ENCODE data around the gene ARL2BP. TPM values are rescaled to one million over a fixed set of nuclear protein-coding genes. Genes with fewer than 3 reads are reported as not detected.

Gene ARL2BP
- total and polyA plus RNA-seq, 2 donors (not counting 1 experiment from before 2014, with no cell fraction given) = 32.5 to 38.8 TPM

GRCh38 chr16:57229079-57229478 is 16.0 kb upstream of the ARL2BP start:
- H3K27me3 Mint-ChIP-seq = no peaks in the 10 kb centered on the region
- no CpG with 5 or more reads among the region's 1 CpG for WGBS (ENCODE audit: insufficient coverage)
- intact Hi-C loops (cut with micrococcal nuclease) = no loop called here
- ATAC-seq (ENCODE audit: low read depth) (no peak), DNase-seq (no peak)
- ChIA-PET CTCF (no interaction called here), POLR2A (no interaction called here)
- Histone ChIP-seq H3K4me2 (replicated peaks; ENCODE audit: low read depth, low read length, poor library complexity, severe bottlenecking) (no peak overlapping the region), H4K20me1 (ENCODE audit: control insufficient read depth, insufficient read depth, low read length, poor library complexity, severe bottlenecking) (no peaks in the 10 kb centered on the region), H3K4me1 (ENCODE audit: control insufficient read depth in 2 of 2, insufficient read depth in 2 of 2, low read length in 2 of 2) (no peaks in the 10 kb centered on the region), H3K9me3 (ENCODE audit: control extremely low read depth in 1 of 3, control insufficient read depth in 2 of 3, insufficient read depth in 1 of 3, low read length in 2 of 3) (no peaks in the 10 kb centered on the region), H3K27me3 (replicated peaks in 1 of 4; ENCODE audit: control extremely low read depth in 1 of 4, control insufficient read depth in 3 of 4, insufficient read depth in 4 of 4, low read length in 3 of 4) (no peaks in the 10 kb centered on the region), H2AFZ (ENCODE audit: insufficient read depth, low read depth, low read length, poor library complexity, severe bottlenecking) (no peak overlapping the region), H3K4me3 (ENCODE audit: control extremely low read depth in 1 of 5, extremely low read depth in 1 of 5, insufficient read depth in 1 of 5, low read depth in 2 of 5, low read length in 4 of 5) (no peak overlapping the region), H3K79me2 (ENCODE audit: control insufficient read depth, insufficient read depth, low read length) (no peaks in the 10 kb centered on the region), H3K36me3 (replicated peaks in 1 of 2; ENCODE audit: control extremely low read depth in 1 of 2, control insufficient read depth in 1 of 2, extremely low read depth in 1 of 2, insufficient read depth in 2 of 2, low read length in 1 of 2) (peaks cover 12 to 74% of the 10 kb centered on the region in 2 experiments), H3K9ac (ENCODE audit: low read length) (no peak overlapping the region), H3K27ac (ENCODE audit: low read length in 2 of 2) (no peak overlapping the region)
- H3K4me1 Mint-ChIP-seq = peaks cover 2% of the 10 kb centered on the region
- H3K4me3 Mint-ChIP-seq = no peak overlapping the region
- no peak for TF ChIP-seq CTCF (IDR thresholded peaks at IDR 0.05)
- TF ChIP-seq EZH2 (IDR thresholded peaks at IDR 0.05; ENCODE audit: borderline replicate concordance, insufficient read depth, low read depth, low read length, poor library complexity, severe bottlenecking) = no peak
- no peaks in the 10 kb centered on the region for H3K9me3 Mint-ChIP-seq (ENCODE audit: insufficient read depth)
- no peak overlapping the region for H3K27ac Mint-ChIP-seq

GRCh38 chr16:57231821-57232350 is 13.2 kb upstream of the ARL2BP start:
- Histone ChIP-seq H4K20me1 (ENCODE audit: control insufficient read depth, insufficient read depth, low read length, poor library complexity, severe bottlenecking) (no peaks in the 10 kb centered on the region), H2AFZ (ENCODE audit: insufficient read depth, low read depth, low read length, poor library complexity, severe bottlenecking) (no peak overlapping the region), H3K4me3 (ENCODE audit: control extremely low read depth in 1 of 5, extremely low read depth in 1 of 5, insufficient read depth in 1 of 5, low read depth in 2 of 5, low read length in 4 of 5) (no peak overlapping the region), H3K27me3 (replicated peaks in 1 of 4; ENCODE audit: control extremely low read depth in 1 of 4, control insufficient read depth in 3 of 4, insufficient read depth in 4 of 4, low read length in 3 of 4) (no peaks in the 10 kb centered on the region), H3K9me3 (ENCODE audit: control extremely low read depth in 1 of 3, control insufficient read depth in 2 of 3, insufficient read depth in 1 of 3, low read length in 2 of 3) (no peaks in the 10 kb centered on the region), H3K4me2 (replicated peaks; ENCODE audit: low read depth, low read length, poor library complexity, severe bottlenecking) (no peak overlapping the region), H3K36me3 (replicated peaks in 1 of 2; ENCODE audit: control extremely low read depth in 1 of 2, control insufficient read depth in 1 of 2, extremely low read depth in 1 of 2, insufficient read depth in 2 of 2, low read length in 1 of 2) (peaks cover 13 to 50% of the 10 kb centered on the region in 2 experiments), H3K4me1 (ENCODE audit: control insufficient read depth in 2 of 2, insufficient read depth in 2 of 2, low read length in 2 of 2) (peaks cover 23 to 24% of the 10 kb centered on the region in 2 donors), H3K79me2 (ENCODE audit: control insufficient read depth, insufficient read depth, low read length) (no peaks in the 10 kb centered on the region), H3K27ac (ENCODE audit: low read length in 2 of 2) (no peak overlapping the region), H3K9ac (ENCODE audit: low read length) (no peak overlapping the region)
- Mint-ChIP-seq H3K4me1 (peaks cover 25% of the 10 kb centered on the region), H3K27me3 (no peaks in the 10 kb centered on the region), H3K4me3 (no peak overlapping the region), H3K27ac (no peak overlapping the region), H3K9me3 (ENCODE audit: insufficient read depth) (no peaks in the 10 kb centered on the region)
- TF ChIP-seq EZH2 (IDR thresholded peaks at IDR 0.05; ENCODE audit: borderline replicate concordance, insufficient read depth, low read depth, low read length, poor library complexity, severe bottlenecking) (no peak), CTCF (IDR thresholded peaks at IDR 0.05) (no peak)
- intact Hi-C loops (cut with micrococcal nuclease) = no loop called here
- WGBS (ENCODE audit: insufficient coverage) = 100% methylated on average over 3 of the region's 3 CpGs
- CTCF ChIA-PET = interaction anchor here (1.3 kb wide), 1 partner anchor 9 kb away, joined by 5 read pairs; no protein-coding TSS in a partner anchor
- no peak for DNase-seq
- POLR2A ChIA-PET = no interaction called here
- no peak for ATAC-seq (ENCODE audit: low read depth)

Data from B cell (primary cell).